ENCODE data around the gene UBR1.
"Not testable (repeated sequence)": the region's sequence is repeated elsewhere in the genome, so short reads cannot be mapped to it uniquely, and the experiment has no call there.

The UBR1 gene

GRCh38 chr15:43006991-43007390 is 98.8 kb downstream of the UBR1 start:
- Mint-ChIP-seq H3K4me1 (ENCODE audit: low read depth) (no peaks in the 10 kb centered on the region), H3K27ac (no peak overlapping the region), H3K4me3 (no peak overlapping the region), H3K9me3 (no peaks in the 10 kb centered on the region), H3K36me3 (ENCODE audit: low read depth) (peaks cover 52% of the 10 kb centered on the region), H3K27me3 (ENCODE audit: low read depth) (no peaks in the 10 kb centered on the region)
- DNase-seq (ENCODE audit: low spot score), result no peak

- H3K4me3 Mint-ChIP-seq; H3K27me3 Mint-ChIP-seq (ENCODE audit: low read depth); DNase-seq (ENCODE audit: low spot score); H3K9me3 Mint-ChIP-seq; H3K27ac Mint-ChIP-seq; H3K4me1 Mint-ChIP-seq (ENCODE audit: low read depth): not testable (repeated sequence)
- peaks cover 38% of the 10 kb centered on the region for H3K36me3 Mint-ChIP-seq (ENCODE audit: low read depth)
Measured at GRCh38 chr15:43004886-43005595, 100.8 kb downstream of the UBR1 start.

- DNase-seq (ENCODE audit: low spot score), result no peak
- H3K4me3 Mint-ChIP-seq, result no peak overlapping the region
- H3K4me1 Mint-ChIP-seq (ENCODE audit: low read depth), result peaks cover 3% of the 10 kb centered on the region
- H3K36me3 Mint-ChIP-seq (ENCODE audit: low read depth), result peaks cover 25% of the 10 kb centered on the region
- H3K27me3 Mint-ChIP-seq (ENCODE audit: low read depth), result no peaks in the 10 kb centered on the region
- no peak overlapping the region for H3K27ac Mint-ChIP-seq
- H3K9me3 Mint-ChIP-seq, result no peaks in the 10 kb centered on the region
Measured at GRCh38 chr15:42999201-42999779, 106.5 kb downstream of the UBR1 start.

GRCh38 chr15:42996871-42997270 is 109.0 kb downstream of the UBR1 start:
- Mint-ChIP-seq H3K9me3 (no peaks in the 10 kb centered on the region), H3K4me3 (no peak overlapping the region), H3K27me3 (ENCODE audit: low read depth) (no peaks in the 10 kb centered on the region), H3K27ac (no peak overlapping the region), H3K36me3 (ENCODE audit: low read depth) (peaks cover 15% of the 10 kb centered on the region), H3K4me1 (ENCODE audit: low read depth) (peaks cover 3% of the 10 kb centered on the region)
- no peak for DNase-seq (ENCODE audit: low spot score)

- no peak for DNase-seq (ENCODE audit: low spot score)
- Mint-ChIP-seq H3K27me3 (ENCODE audit: low read depth) (no peaks in the 10 kb centered on the region), H3K4me3 (no peak overlapping the region), H3K4me1 (ENCODE audit: low read depth) (peaks cover 3% of the 10 kb centered on the region), H3K9me3 (no peaks in the 10 kb centered on the region), H3K27ac (no peak overlapping the region), H3K36me3 (ENCODE audit: low read depth) (peaks cover 17% of the 10 kb centered on the region)
Measured at GRCh38 chr15:42994546-42994945, 111.3 kb downstream of the UBR1 start.

- Mint-ChIP-seq H3K36me3 (ENCODE audit: low read depth) (peaks cover 25% of the 10 kb centered on the region), H3K27ac (no peak overlapping the region), H3K9me3 (no peaks in the 10 kb centered on the region), H3K4me3 (no peak overlapping the region), H3K27me3 (ENCODE audit: low read depth) (no peaks in the 10 kb centered on the region), H3K4me1 (ENCODE audit: low read depth) (peaks cover 3% of the 10 kb centered on the region)
- DNase-seq (ENCODE audit: low spot score), result no peak
Measured at GRCh38 chr15:42992626-42993025, 113.2 kb downstream of the UBR1 start.

- H3K4me3 Mint-ChIP-seq, result no peak overlapping the region
- H3K36me3 Mint-ChIP-seq (ENCODE audit: low read depth), result peaks cover 29% of the 10 kb centered on the region
- no peaks in the 10 kb centered on the region for H3K4me1 Mint-ChIP-seq (ENCODE audit: low read depth)
- no peak overlapping the region for H3K27ac Mint-ChIP-seq
- H3K27me3 Mint-ChIP-seq (ENCODE audit: low read depth), result no peaks in the 10 kb centered on the region
- no peak for DNase-seq (ENCODE audit: low spot score)
- H3K9me3 Mint-ChIP-seq, result no peaks in the 10 kb centered on the region
Measured at GRCh38 chr15:42986693-42987342, 119.0 kb downstream of the UBR1 start.

GRCh38 chr15:42984493-42985034 is 121.3 kb downstream of the UBR1 start:
- no peak overlapping the region for H3K27ac Mint-ChIP-seq
- H3K4me3 Mint-ChIP-seq, result no peak overlapping the region
- no peaks in the 10 kb centered on the region for H3K27me3 Mint-ChIP-seq (ENCODE audit: low read depth)
- peaks cover 32% of the 10 kb centered on the region for H3K36me3 Mint-ChIP-seq (ENCODE audit: low read depth)
- DNase-seq (ENCODE audit: low spot score), result no peak
- no peaks in the 10 kb centered on the region for H3K4me1 Mint-ChIP-seq (ENCODE audit: low read depth)
- H3K9me3 Mint-ChIP-seq, result no peaks in the 10 kb centered on the region

- H3K36me3 Mint-ChIP-seq (ENCODE audit: low read depth), result peaks cover 46% of the 10 kb centered on the region
- H3K9me3 Mint-ChIP-seq; H3K4me1 Mint-ChIP-seq (ENCODE audit: low read depth); H3K4me3 Mint-ChIP-seq; H3K27ac Mint-ChIP-seq; DNase-seq (ENCODE audit: low spot score); H3K27me3 Mint-ChIP-seq (ENCODE audit: low read depth): not testable (repeated sequence)
Measured at GRCh38 chr15:42979113-42979512, 126.7 kb downstream of the UBR1 start.

- no peak overlapping the region for H3K4me3 Mint-ChIP-seq
- no peak overlapping the region for H3K27ac Mint-ChIP-seq
- peaks cover 66% of the 10 kb centered on the region for H3K36me3 Mint-ChIP-seq (ENCODE audit: low read depth)
- DNase-seq (ENCODE audit: low spot score), result no peak
- no peaks in the 10 kb centered on the region for H3K9me3 Mint-ChIP-seq
- H3K4me1 Mint-ChIP-seq (ENCODE audit: low read depth), result no peaks in the 10 kb centered on the region
- H3K27me3 Mint-ChIP-seq (ENCODE audit: low read depth), result no peaks in the 10 kb centered on the region
Measured at GRCh38 chr15:42974202-42974862, 131.5 kb downstream of the UBR1 start.

- H3K27me3 Mint-ChIP-seq (ENCODE audit: low read depth), result no peaks in the 10 kb centered on the region
- no peaks in the 10 kb centered on the region for H3K4me1 Mint-ChIP-seq (ENCODE audit: low read depth)
- H3K27ac Mint-ChIP-seq, result no peak overlapping the region
- no peak overlapping the region for H3K4me3 Mint-ChIP-seq
- DNase-seq (ENCODE audit: low spot score), result no peak
- H3K9me3 Mint-ChIP-seq, result no peaks in the 10 kb centered on the region
- peaks cover 71% of the 10 kb centered on the region for H3K36me3 Mint-ChIP-seq (ENCODE audit: low read depth)
Measured at GRCh38 chr15:42973114-42973513, 132.7 kb downstream of the UBR1 start.

GRCh38 chr15:42971830-42972229 is 134.0 kb downstream of the UBR1 start:
- no peak overlapping the region for H3K27ac Mint-ChIP-seq
- H3K4me3 Mint-ChIP-seq, result no peak overlapping the region
- H3K9me3 Mint-ChIP-seq, result no peaks in the 10 kb centered on the region
- no peaks in the 10 kb centered on the region for H3K27me3 Mint-ChIP-seq (ENCODE audit: low read depth)
- H3K4me1 Mint-ChIP-seq (ENCODE audit: low read depth), result no peaks in the 10 kb centered on the region
- DNase-seq (ENCODE audit: low spot score), result no peak
- peaks cover 66% of the 10 kb centered on the region for H3K36me3 Mint-ChIP-seq (ENCODE audit: low read depth)

- H3K36me3 Mint-ChIP-seq (ENCODE audit: low read depth), result peaks cover 48% of the 10 kb centered on the region
- H3K27me3 Mint-ChIP-seq (ENCODE audit: low read depth), result no peaks in the 10 kb centered on the region
- H3K4me3 Mint-ChIP-seq, result no peak overlapping the region
- no peak overlapping the region for H3K27ac Mint-ChIP-seq
- no peaks in the 10 kb centered on the region for H3K4me1 Mint-ChIP-seq (ENCODE audit: low read depth)
- no peak for DNase-seq (ENCODE audit: low spot score)
- no peaks in the 10 kb centered on the region for H3K9me3 Mint-ChIP-seq
Measured at GRCh38 chr15:42964476-42964875, 141.4 kb downstream of the UBR1 start.

GRCh38 chr15:42955518-42955917 is 150.3 kb downstream of the UBR1 start:
- H3K36me3 Mint-ChIP-seq (ENCODE audit: low read depth), result peaks cover 50% of the 10 kb centered on the region

More at GRCh38 chr15:42955518-42955917, 150.3 kb downstream of the UBR1 start:
- Mint-ChIP-seq H3K27ac (no peak overlapping the region), H3K27me3 (ENCODE audit: low read depth) (no peaks in the 10 kb centered on the region), H3K9me3 (peaks cover 3% of the 10 kb centered on the region), H3K4me3 (no peak overlapping the region), H3K4me1 (ENCODE audit: low read depth) (no peaks in the 10 kb centered on the region)
- DNase-seq (ENCODE audit: low spot score), result no peak

All from T-helper 2 cell treated with Interferon-gamma antibody and Interleukin-4, amounts not matched to agents 5 μg/mL and 100 μg/mL, for 36 hours (primary cell).